Ovary (tissue), 9 donors: Measurements from ENCODE around the gene RNLS. TPM values are rescaled to one million over a fixed set of nuclear protein-coding genes. Genes with fewer than 3 reads are reported as not detected.

Experiments
- DNase-seq, 5 donors: peaks; one replicate each; pipeline ENCODE4 v3.0.0-alpha.2; 2019 to 2020
- H3K27ac ChIP-seq, 2 donors: fragments of 200-600 bp; one replicate each; pipeline versions ENCODE4 v1.5.1 to v1.8.0; 2019 to 2022
- H3K27me3 ChIP-seq: fragments of 200-600 bp; one replicate; pipeline ENCODE4 v1.8.0; 2022
- H3K36me3 ChIP-seq: fragments of 200-600 bp; sonication (generic); one replicate; pipeline ENCODE4 v1.5.1; 2019
- H3K4me1 ChIP-seq: one replicate; pipeline ENCODE4 v1.8.1; 2013; ENCODE audit warnings: mild to moderate bottlenecking, moderate library complexity; ENCODE audit not compliant: insufficient read depth
- H3K4me3 ChIP-seq: fragments of 200-600 bp; sonication (generic); one replicate; pipeline ENCODE4 v1.5.1; 2017
- H3K9me3 ChIP-seq, 2 donors: fragments of 200-600 bp in 1 of 2; sonication (generic) in 1 of 2; one replicate each; pipeline versions ENCODE4 v1.5.1 to v1.8.1; 2013 to 2019; ENCODE audit warnings: mild to moderate bottlenecking in 1 of 2, moderate library complexity in 1 of 2
- EP300 ChIP-seq: sonication (generic); formaldehyde crosslinking; IDR thresholded peaks from one replicate; pipeline ENCODE4 v1.6.1; 2017; ENCODE audit warnings: antibody characterized with exemption
- POLR2A ChIP-seq: fragments of 450-650 bp; IDR thresholded peaks from one replicate; pipeline ENCODE4 v1.6.1; 2017; ENCODE audit warnings: antibody characterized with exemption, mild to moderate bottlenecking, moderate library complexity
- WGBS, 3 donors: extraction: QIAGEN DNeasy Blood & Tissue Kit in 1 of 3; methylation state at CpG; one replicate each; pipeline versions ENCODE4 v1.1.5 to v1.1.7; 2013 to 2017; 5-methylcytosine and 5-hydroxymethylcytosine counted together
- intact Hi-C, 4 donors: fragments of 100-400 bp; cut with DNase I; formaldehyde crosslinking; loops; one replicate each; pipeline versions ENCODE4 v1.11.0 to v1.15.1; 2022 to 2023
- polyA plus RNA-seq, 2 donors: library from polyadenylated mRNA; stranded (reverse); fragments of 200-250 nt in 1 of 2; fragments of 350-450 nt in 1 of 2; fragmentation: Illumina TruSeq in 1 of 2; extraction: RNeasy Lipid Tissue Mini Kit (QIAGEN cat#74804) in 1 of 2; gene quantifications; one replicate each; pipeline ENCODE4 v1.2.3, GENCODE V29; 2013 to 2014
- total RNA-seq, 7 donors: library from RNA; depleted of rRNA in 2 of 7; stranded (reverse); fragments of >200 nt in 2 of 7; fragmentation: NEBNext Ultra II Directional in 3 of 7; extraction: Animal tissue kit (Norgen Biotek cat#: 25700) in 3 of 7; gene quantifications; one replicate each; pipeline versions ENCODE4 v1.1.0 to v1.2.4, GENCODE V29; 2016 to 2023
- TF ChIP-seq, protein P1 (sequence below), 3 donors: fragments of 450-650 bp in 2 of 3; fragments of 200-600 bp in 1 of 3; IDR thresholded peaks; one replicate each; pipeline versions ENCODE4 v1.5.1 to v1.8.0; 2016 to 2022; ENCODE audit warnings: antibody characterized with exemption in 3 of 3, mild to moderate bottlenecking in 1 of 3
- donor health status: DM: no; HTN: no; CAD: no; lungs with moderate emphysema.
- donor health status: DM: no; HTN: no; CAD: no.
- donor health status: Bipolar disorder and iron deficiency.
- donor health status: DM: yes; HTN: yes; CAD: no.
- donor health status: DM: no; HTN: no; CAD: no.
- donor health status: DM: yes; HTN: yes; CAD: no.

RNLS gene
- total and polyA plus RNA-seq, 9 donors = 7.5 to 21.9 (median 11.8) TPM

DNA sequence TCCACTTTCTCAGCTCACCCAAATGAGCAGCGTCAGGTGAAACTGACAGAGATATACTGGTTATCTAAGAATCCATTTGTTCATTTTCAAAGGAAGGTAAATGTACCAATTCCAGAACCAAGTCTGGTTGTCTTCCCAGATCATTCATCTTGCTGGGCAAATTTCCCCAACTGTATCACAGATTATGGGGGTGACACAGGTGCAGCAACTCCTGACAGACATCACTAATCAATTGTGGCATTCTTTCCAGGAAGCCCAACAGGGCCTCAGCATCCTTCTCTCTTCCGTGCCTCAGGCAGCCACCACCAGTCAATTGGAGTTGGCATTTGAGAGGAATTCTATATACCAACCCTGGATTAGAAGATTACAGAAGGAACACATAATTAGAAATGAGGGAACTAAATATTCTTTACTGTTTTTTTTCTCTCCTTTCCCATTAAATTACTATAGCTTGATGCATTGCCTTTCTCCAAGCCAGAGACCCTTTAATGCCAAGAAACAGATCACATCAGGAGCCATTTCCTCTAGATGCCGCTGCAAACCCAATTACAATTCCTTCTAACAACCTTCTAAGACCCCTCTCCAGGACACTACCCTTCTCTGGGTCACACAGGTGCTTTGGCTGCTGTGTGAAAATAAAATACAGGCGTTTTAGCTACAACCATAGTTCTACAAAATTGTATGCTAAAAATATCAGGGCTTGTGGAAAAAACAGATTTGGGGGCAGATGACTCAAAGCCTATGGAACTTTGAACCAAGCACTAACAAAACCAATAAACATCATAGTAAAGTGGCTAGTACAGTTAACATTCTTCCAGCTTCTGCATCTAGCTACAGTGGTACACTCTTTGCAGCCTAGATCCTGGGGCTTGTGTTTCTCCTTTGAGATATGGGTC, 291.6 kb downstream of the RNLS start:
- intact Hi-C loops = no loop called here
- Histone ChIP-seq H3K36me3 (no peaks in the 10 kb centered on the region), H3K4me3 (no peak overlapping the region), H3K27ac (no peak overlapping the region), H3K27me3 (no peaks in the 10 kb centered on the region), H3K4me1 (no peaks in the 10 kb centered on the region), H3K9me3 (no peaks in the 10 kb centered on the region)
- TF ChIP-seq, protein P1, sequence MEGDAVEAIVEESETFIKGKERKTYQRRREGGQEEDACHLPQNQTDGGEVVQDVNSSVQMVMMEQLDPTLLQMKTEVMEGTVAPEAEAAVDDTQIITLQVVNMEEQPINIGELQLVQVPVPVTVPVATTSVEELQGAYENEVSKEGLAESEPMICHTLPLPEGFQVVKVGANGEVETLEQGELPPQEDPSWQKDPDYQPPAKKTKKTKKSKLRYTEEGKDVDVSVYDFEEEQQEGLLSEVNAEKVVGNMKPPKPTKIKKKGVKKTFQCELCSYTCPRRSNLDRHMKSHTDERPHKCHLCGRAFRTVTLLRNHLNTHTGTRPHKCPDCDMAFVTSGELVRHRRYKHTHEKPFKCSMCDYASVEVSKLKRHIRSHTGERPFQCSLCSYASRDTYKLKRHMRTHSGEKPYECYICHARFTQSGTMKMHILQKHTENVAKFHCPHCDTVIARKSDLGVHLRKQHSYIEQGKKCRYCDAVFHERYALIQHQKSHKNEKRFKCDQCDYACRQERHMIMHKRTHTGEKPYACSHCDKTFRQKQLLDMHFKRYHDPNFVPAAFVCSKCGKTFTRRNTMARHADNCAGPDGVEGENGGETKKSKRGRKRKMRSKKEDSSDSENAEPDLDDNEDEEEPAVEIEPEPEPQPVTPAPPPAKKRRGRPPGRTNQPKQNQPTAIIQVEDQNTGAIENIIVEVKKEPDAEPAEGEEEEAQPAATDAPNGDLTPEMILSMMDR (IDR thresholded peaks at IDR 0.05) = no peak
- no peak for TF ChIP-seq POLR2A
- no peak for TF ChIP-seq EP300
- 88 to 92% (median 91%) methylated on average over 4 of the region's 4 CpGs for WGBS, 3 donors
- DNase-seq = no peak

DNA sequence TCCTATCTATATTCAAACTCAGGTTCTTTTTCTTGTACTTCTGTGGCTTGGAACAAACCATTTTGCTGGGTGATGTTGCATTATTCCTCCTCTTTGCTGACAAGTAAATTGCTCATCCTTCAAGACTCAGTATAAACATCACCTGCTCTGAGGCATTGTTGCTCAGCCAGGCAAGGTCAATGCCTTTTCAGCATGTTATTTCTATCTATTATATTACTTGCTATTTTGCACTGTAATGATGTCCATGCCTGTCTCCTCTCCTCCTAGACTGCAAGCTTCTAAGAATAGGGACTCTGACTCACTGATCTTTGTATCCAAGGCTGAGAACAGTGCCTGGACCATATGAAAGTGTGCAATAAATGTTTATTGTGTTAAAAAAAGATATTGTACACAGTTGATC, 293.8 kb downstream of the RNLS start:
- no peak for DNase-seq
- Histone ChIP-seq H3K27me3 (no peaks in the 10 kb centered on the region), H3K27ac (no peak overlapping the region), H3K4me1 (no peaks in the 10 kb centered on the region), H3K9me3 (no peaks in the 10 kb centered on the region), H3K4me3 (no peak overlapping the region), H3K36me3 (no peaks in the 10 kb centered on the region)
- TF ChIP-seq, protein P1 (IDR thresholded peaks at IDR 0.05) = no peak
- TF ChIP-seq EP300 (no peak), POLR2A (no peak)
- intact Hi-C loops = no loop called here

DNA sequence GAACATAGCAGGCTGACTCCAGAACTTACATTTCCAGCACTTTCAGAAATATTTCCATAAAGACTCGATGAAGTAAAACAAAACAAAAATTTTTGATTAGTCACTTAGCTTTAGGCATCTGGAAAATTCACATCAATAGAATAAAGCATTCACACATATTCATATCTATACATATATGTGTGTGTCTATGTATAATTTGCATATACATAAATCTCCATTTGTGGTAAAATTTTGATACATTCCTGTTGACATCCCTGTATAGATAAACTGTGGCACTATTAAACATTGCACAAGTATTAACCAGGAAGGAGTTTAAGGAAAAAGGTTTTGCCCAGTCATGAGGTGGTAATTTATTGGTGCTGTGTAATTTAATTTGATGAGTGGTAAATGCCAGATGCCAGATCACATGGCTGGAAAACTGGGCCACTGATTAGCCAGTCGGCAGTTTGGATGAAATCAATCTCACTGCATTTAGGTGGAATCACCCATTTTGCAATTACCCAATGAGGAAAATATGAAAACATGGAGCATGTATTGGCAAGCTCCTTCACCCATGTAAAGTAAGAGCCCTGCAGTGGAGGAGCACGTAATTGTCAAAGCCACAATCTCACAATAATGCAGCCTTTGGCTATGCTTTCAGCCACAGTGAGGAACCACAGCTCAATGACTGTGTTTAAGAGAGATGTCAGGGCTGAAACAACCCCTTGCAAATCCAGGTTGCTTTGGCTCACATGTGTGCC, 294.6 kb downstream of the RNLS start:
- no peak for DNase-seq
- no peaks in the 10 kb centered on the region for H3K27me3 ChIP-seq
- intact Hi-C loops = no loop called here

DNA sequence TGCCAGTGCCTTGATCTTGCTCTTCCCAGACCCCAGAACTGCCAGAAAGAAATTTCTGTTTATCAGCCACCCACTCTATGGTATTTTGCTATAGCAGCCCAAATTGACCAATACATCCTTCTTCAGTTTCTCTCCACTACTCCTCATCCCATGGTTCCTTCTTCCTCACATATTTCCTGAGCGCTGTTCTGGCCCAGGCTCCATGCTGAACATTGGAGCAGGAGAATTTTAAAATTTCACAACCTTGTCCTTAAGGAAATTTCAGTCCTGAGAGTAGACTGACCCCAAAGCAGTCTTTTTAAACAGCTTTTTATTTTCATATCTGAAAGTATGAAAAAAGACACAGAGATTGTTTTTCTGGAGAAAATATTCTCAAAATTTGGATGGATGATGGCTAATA, 297.1 kb downstream of the RNLS start:
- TF ChIP-seq EP300 (no peak), POLR2A (no peak)
- Histone ChIP-seq H3K36me3 (no peaks in the 10 kb centered on the region), H3K4me1 (peaks cover 5% of the 10 kb centered on the region), H3K9me3 (no peaks in the 10 kb centered on the region), H3K27me3 (no peaks in the 10 kb centered on the region), H3K4me3 (no peak overlapping the region), H3K27ac (no peak overlapping the region)
- 81 to 96% (median 87%) methylated on average over 1 of the region's 1 CpG for WGBS, 3 donors
- intact Hi-C loops = no loop called here
- no peak for DNase-seq

More for the DNA sequence above, 294.6 kb downstream of the RNLS start:
- no peaks in the 10 kb centered on the region for H3K9me3 ChIP-seq
- WGBS, 3 donors = 53 to 65% (median 59%) methylated on average over 3 of the region's 3 CpGs
- TF ChIP-seq EP300 (no peak), POLR2A (no peak)
- TF ChIP-seq, protein P1 (IDR thresholded peaks at IDR 0.05) = no peak
- H3K4me3 ChIP-seq = no peak overlapping the region
- H3K4me1 ChIP-seq = peaks cover 2% of the 10 kb centered on the region
- no peaks in the 10 kb centered on the region for H3K36me3 ChIP-seq
- no peak overlapping the region for H3K27ac ChIP-seq
